RWPE2 (cell line): ENCODE measurements around the gene PI4KA.
A peak's percentile ranks its signal among the peaks of the same experiment; 100 is the strongest.
"Not testable (repeated sequence)": the region's sequence is repeated elsewhere in the genome, so short reads cannot be mapped to it uniquely, and the experiment has no call there.

Experiments
- ATAC-seq: fragments of 200-7000 bp; cut with Tn5 transposase; 3 replicates; pipeline ENCODE4 v1.9.1; 2021; ENCODE audit warnings: low read depth
- DNase-seq: peaks from one replicate; pipeline ENCODE4 v3.0.0-alpha.2; 2020; ENCODE audit warnings: low spot score
- H3K27ac ChIP-seq: fragments of 450-650 bp; 2 replicates; pipeline ENCODE4 v1.5.1; 2017; ENCODE audit warnings: mild to moderate bottlenecking; ENCODE audit not compliant: poor library complexity, severe bottlenecking
- H3K27me3 ChIP-seq: fragments of 250-450 bp; sonication (Bioruptor Pico); 2 replicates; pipeline ENCODE4 v1.5.1; 2021; ENCODE audit warnings: mild to moderate bottlenecking, moderate library complexity; ENCODE audit not compliant: insufficient read depth, poor library complexity, severe bottlenecking
- H3K36me3 ChIP-seq: fragments of 250-450 bp; sonication (Bioruptor Pico); 2 replicates; pipeline ENCODE4 v1.5.1; 2020; ENCODE audit warnings: low read depth, mild to moderate bottlenecking, moderate library complexity
- H3K4me1 ChIP-seq: fragments of 250-450 bp; sonication (Bioruptor Pico); 2 replicates; pipeline ENCODE4 v1.5.1; 2021; ENCODE audit warnings: mild to moderate bottlenecking, moderate library complexity; ENCODE audit not compliant: insufficient read depth, poor library complexity, severe bottlenecking
- H3K4me3 ChIP-seq: fragments of 250-450 bp; sonication (Bioruptor Pico); 2 replicates; pipeline ENCODE4 v1.5.1; 2021; ENCODE audit warnings: mild to moderate bottlenecking, moderate library complexity; ENCODE audit not compliant: severe bottlenecking
- H3K9me3 ChIP-seq: fragments of 250-450 bp; sonication (Bioruptor Pico); 2 replicates; pipeline ENCODE4 v1.5.1; 2021; ENCODE audit warnings: mild to moderate bottlenecking, moderate library complexity; ENCODE audit not compliant: severe bottlenecking
- CTCF ChIP-seq: fragments of 450-650 bp; IDR thresholded peaks from one replicate; pipeline ENCODE4 v1.5.1; 2017; ENCODE audit warnings: mild to moderate bottlenecking, moderate library complexity; ENCODE audit not compliant: poor library complexity, severe bottlenecking

Gene PI4KA

GRCh38 chr22:20703816-20704609 lies 154.6 kb downstream of the PI4KA start:
- H3K27me3 ChIP-seq, H3K4me1 ChIP-seq, DNase-seq, H3K36me3 ChIP-seq, H3K9me3 ChIP-seq: not testable (repeated sequence)
- peak overlapping the region; percentile 47 for H3K4me3 ChIP-seq
- ATAC-seq: peak; percentile 7
- H3K27ac ChIP-seq: peak overlapping the region; percentile 71
- TF ChIP-seq CTCF: peak; percentile 18

- H3K27me3 ChIP-seq, H3K9me3 ChIP-seq, DNase-seq, H3K36me3 ChIP-seq, H3K4me1 ChIP-seq: not testable (repeated sequence)
- ATAC-seq: peak; percentile 32
- Histone ChIP-seq H3K27ac (peak overlapping the region; percentile 71), H3K4me3 (peak overlapping the region; percentile 47)
Observed at GRCh38 chr22:20703414-20703806, 155.2 kb downstream of the PI4KA start.

- peak; percentile 98 for DNase-seq
- H3K27ac ChIP-seq: peak overlapping the region; percentile 71
- H3K9me3 ChIP-seq: not testable (repeated sequence)
Observed at GRCh38 chr22:20702546-20703413, 155.8 kb downstream of the PI4KA start.

GRCh38 chr22:20702175-20702545 lies 156.5 kb downstream of the PI4KA start:
- peak; percentile 28 for ATAC-seq
- Histone ChIP-seq H3K27ac (peak overlapping the region; percentile 71), H3K4me3 (peak overlapping the region; percentile 47)
- DNase-seq, H3K27me3 ChIP-seq, H3K4me1 ChIP-seq, H3K36me3 ChIP-seq, H3K9me3 ChIP-seq: not testable (repeated sequence)

More at GRCh38 chr22:20702546-20703413, 155.8 kb downstream of the PI4KA start:
- not testable (repeated sequence) for H3K4me1 ChIP-seq, H3K27me3 ChIP-seq, H3K36me3 ChIP-seq
- ATAC-seq: peak; percentile 85
- peak overlapping the region; percentile 47 for H3K4me3 ChIP-seq

GRCh38 chr22:20701680-20702136 lies 156.9 kb downstream of the PI4KA start:
- ATAC-seq, H3K4me1 ChIP-seq, H3K27me3 ChIP-seq, H3K36me3 ChIP-seq, H3K9me3 ChIP-seq, DNase-seq: not testable (repeated sequence)
- Histone ChIP-seq H3K4me3 (peak overlapping the region; percentile 47), H3K27ac (peak overlapping the region; percentile 71)

GRCh38 chr22:20700347-20700746 lies 158.3 kb downstream of the PI4KA start:
- H3K4me1 ChIP-seq, H3K9me3 ChIP-seq, DNase-seq, H3K27ac ChIP-seq, H3K27me3 ChIP-seq, ATAC-seq, H3K4me3 ChIP-seq, H3K36me3 ChIP-seq: not testable (repeated sequence)

GRCh38 chr22:20699856-20700255 lies 158.8 kb downstream of the PI4KA start:
- H3K36me3 ChIP-seq, H3K27me3 ChIP-seq, H3K4me1 ChIP-seq, H3K9me3 ChIP-seq, H3K27ac ChIP-seq, H3K4me3 ChIP-seq, DNase-seq, ATAC-seq: not testable (repeated sequence)
